ENCODE measurements around the gene RNF113A. TPM values are rescaled to one million over a fixed set of nuclear protein-coding genes. Genes with fewer than 3 reads are reported as not detected.

The RNF113A gene
- total RNA-seq, 6 donors from 2014 or later: 3.1 to 15.2 (median 13.3) TPM

DNA sequence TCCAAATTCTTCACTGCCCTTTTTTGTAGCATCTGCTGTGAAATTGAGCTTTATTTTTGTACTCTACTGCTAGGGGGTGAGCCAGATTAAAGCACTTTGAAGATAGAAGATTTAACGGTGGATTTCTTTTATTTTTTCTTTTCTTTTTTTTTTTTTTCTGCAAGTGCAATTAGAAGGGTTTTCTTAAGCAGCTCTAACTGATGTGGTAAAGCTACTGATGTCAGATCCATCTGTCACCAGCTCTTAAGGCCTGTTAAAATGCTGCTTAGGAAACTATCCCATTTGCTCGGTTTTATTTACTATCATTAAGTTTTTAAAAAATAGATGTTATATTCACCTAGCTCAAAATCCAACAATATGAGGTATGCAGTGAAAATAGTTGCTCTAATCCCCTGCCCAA is 7.2 kb upstream of the RNF113A start:
- no peak for ATAC-seq (ENCODE audit: low FRiP score in 2 of 2)
- Histone ChIP-seq H3K4me1 (no peaks in the 10 kb centered on the region), H3K27ac (no peak overlapping the region), H3K27me3 (no peaks in the 10 kb centered on the region), H3K4me3 (no peak overlapping the region), H3K9me3 (no peaks in the 10 kb centered on the region), H3K36me3 (peaks cover 0 to 16% (median 7%) of the 10 kb centered on the region in 4 donors)
- WGBS, 2 donors: 63 to 81% methylated on average over 2 of the region's 2 CpGs
- TF ChIP-seq EP300 (IDR thresholded peaks at IDR 0.05) (no peak), CTCF (IDR thresholded peaks at IDR 0.05) (no peak), POLR2AphosphoS5 (IDR thresholded peaks at IDR 0.05) (no peak), POLR2A (IDR thresholded peaks at IDR 0.05) (no peak)
- no peak for DNase-seq

- Histone ChIP-seq H3K36me3 (peaks cover 0 to 6% (median 1%) of the 10 kb centered on the region in 4 donors), H3K27ac (peak overlapping the region; percentile 91 to 95 (median 93)), H3K27me3 (no peaks in the 10 kb centered on the region), H3K4me3 (peak overlapping the region; percentile 52 to 71 (median 64)), H3K9me3 (no peaks in the 10 kb centered on the region), H3K4me1 (peaks cover 0 to 14% (median 9%) of the 10 kb centered on the region in 4 donors)
- no peak for TF ChIP-seq EP300 (IDR thresholded peaks at IDR 0.05)
- no peak for TF ChIP-seq POLR2A (IDR thresholded peaks at IDR 0.05)
- no peak for TF ChIP-seq CTCF (IDR thresholded peaks at IDR 0.05)
- TF ChIP-seq POLR2AphosphoS5 (IDR thresholded peaks at IDR 0.05): no peak
- WGBS, 2 donors: 0 to 41% methylated on average over 18 to 26 of the region's 26 CpGs
- ATAC-seq (ENCODE audit: low FRiP score in 2 of 2) (peak; percentile 64 to 70), DNase-seq (peak in 1 of 2 donors; percentile 44)
These were observed 311 bp downstream of the RNF113A start for GRCh38 chrX:119871245-119871598.

DNA sequence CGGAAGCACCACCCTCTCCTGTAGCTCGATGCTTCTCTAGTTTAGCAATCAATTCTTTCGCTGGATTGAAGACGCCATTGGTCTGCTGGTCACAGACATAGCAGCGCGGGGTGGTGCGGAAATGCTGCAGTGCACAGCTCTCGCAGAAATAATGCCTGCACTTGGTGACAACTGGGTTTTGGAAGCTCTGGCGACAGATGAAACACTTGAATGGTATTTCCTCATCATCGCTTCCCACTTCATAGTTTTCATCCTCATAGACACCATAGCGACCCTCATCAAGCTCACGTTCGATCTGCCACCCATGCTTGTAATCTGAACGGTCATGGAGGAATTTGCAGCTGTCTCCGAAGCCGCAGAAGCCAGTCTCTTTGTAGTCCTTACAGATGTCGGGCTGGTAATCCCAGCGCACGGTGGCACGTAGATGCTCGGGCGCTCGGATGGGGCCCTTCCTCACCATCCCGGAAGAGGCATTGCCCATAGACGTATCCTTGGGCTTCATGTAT is 854 bp downstream of the RNF113A start:
- peaks cover 0 to 2% (median 0%) of the 10 kb centered on the region in 4 donors for H3K36me3 ChIP-seq
- 0 to 43% methylated on average over 6 to 25 of the region's 25 CpGs for WGBS, 2 donors
- peak overlapping the region; percentile 52 to 71 (median 64) for H3K4me3 ChIP-seq
- no peaks in the 10 kb centered on the region for H3K27me3 ChIP-seq
- peaks cover 0 to 14% (median 9%) of the 10 kb centered on the region in 4 donors for H3K4me1 ChIP-seq
- DNase-seq (peak in 1 of 2 donors; percentile 47), ATAC-seq (ENCODE audit: low FRiP score in 2 of 2) (peak; percentile 39 to 51)
- TF ChIP-seq POLR2AphosphoS5 (IDR thresholded peaks at IDR 0.05) (no peak), POLR2A (IDR thresholded peaks at IDR 0.05) (no peak), CTCF (IDR thresholded peaks at IDR 0.05) (no peak), EP300 (IDR thresholded peaks at IDR 0.05) (no peak)
- no peaks in the 10 kb centered on the region for H3K9me3 ChIP-seq
- peak overlapping the region; percentile 91 to 95 (median 93) for H3K27ac ChIP-seq

- TF ChIP-seq POLR2A (IDR thresholded peaks at IDR 0.05): no peak
- TF ChIP-seq CTCF (IDR thresholded peaks at IDR 0.05): no peak
- TF ChIP-seq EP300 (IDR thresholded peaks at IDR 0.05): no peak
- no peak for TF ChIP-seq POLR2AphosphoS5 (IDR thresholded peaks at IDR 0.05)
- ATAC-seq (ENCODE audit: low FRiP score in 2 of 2) (no peak), DNase-seq (no peak)
- Histone ChIP-seq H3K36me3 (peaks cover 0 to 4% (median 2%) of the 10 kb centered on the region in 4 donors), H3K9me3 (no peaks in the 10 kb centered on the region), H3K4me3 (peak overlapping the region in 3 of 4 donors; percentile 20 to 74 (median 65)), H3K27ac (peak overlapping the region in 3 of 4 donors; percentile 48 to 92 (median 87)), H3K4me1 (peaks cover 0 to 10% (median 4%) of the 10 kb centered on the region in 4 donors), H3K27me3 (no peaks in the 10 kb centered on the region)
- WGBS, 2 donors: 43 to 57% methylated on average over 10 of the region's 10 CpGs
These were observed 18.1 kb downstream of the RNF113A start for GRCh38 chrX:119853444-119853843.
